GM21360 (cell line): Measurements from ENCODE around the gene PRRT1.
"Not testable (repeated sequence)": the region's sequence is repeated elsewhere in the genome, so short reads cannot be mapped to it uniquely, and the experiment has no call there.

ENCODE experiments used
- ATAC-seq: cut with Tn5 transposase; IDR thresholded peaks from one replicate; pipeline ENCODE4 v1.9.1; 2021; ENCODE audit warnings: mild to moderate bottlenecking, moderate library complexity; ENCODE audit not compliant: unreplicated experiment

PRRT1 gene

GRCh38 chr6:32188381-32189068 is 36.8 kb upstream of the PRRT1 start:
- no peak for ATAC-seq

DNA sequence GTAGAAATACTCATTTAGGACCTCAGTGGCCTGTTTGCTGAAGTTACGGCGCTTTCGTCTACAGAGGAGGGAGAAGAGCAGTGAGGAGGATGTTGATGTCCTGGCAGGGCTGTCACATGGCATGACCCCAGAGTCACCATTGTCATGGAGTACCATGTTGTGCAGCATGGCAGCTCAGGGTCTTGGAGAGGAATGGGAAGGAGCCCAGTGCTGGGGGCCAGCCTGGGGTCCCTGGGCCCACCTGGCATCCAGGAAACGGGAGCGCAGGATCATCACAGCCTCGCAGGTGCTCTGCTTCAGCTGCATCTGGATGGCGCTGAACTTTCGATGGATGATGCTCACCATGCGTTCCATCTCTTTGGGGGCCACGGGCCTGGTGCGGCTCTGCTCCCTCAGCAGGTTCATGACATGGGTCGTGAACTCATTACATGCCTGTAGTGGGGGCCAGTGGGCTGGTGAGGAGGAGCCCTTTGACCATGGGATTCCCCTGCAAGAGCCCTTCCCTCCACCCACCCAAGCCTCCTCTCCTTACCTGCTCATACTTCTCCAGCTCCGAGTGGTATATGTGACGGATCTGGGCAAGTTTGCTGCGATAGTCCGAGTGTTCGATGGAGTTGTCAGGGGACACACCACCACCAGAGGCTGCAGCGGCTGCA is 36.1 kb upstream of the PRRT1 start:
- not testable (repeated sequence) for ATAC-seq

DNA sequence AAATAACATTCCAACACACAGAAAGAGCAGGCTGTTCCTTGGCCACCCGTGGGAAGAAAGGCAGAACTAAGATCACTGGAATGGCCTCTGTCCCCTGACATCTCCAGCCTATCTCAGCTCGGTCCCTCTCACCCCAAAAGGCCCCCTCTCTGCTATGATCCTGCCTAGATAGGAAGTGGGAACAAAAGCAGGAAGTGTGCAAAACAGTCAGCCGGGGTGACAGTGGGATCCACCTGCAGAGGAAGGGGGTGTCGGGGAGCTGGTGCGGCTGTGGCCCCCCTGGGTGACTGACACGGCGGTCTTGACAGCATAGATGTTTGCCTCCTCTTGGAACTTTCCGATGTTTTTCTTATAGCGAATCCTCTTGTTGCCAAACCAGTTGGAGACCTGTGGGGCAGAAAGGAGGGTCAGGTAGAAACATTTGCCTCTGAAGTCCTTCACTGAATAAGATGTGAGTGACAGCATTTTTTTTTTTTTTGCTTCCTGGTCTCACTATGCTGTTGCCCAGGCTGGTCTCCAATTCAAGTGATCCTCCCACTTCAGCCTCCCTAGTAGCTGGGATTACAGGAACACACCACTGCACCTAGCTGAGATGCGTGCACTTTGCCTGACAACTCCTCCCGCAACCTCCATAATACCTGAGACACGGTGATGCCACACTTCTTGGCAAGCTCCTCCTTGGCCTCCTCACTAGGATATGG is 35.4 kb upstream of the PRRT1 start:
- ATAC-seq, result no peak

- not testable (repeated sequence) for ATAC-seq
These were observed 34.6 kb upstream of the PRRT1 start for GRCh38 chr6:32186151-32186840.

DNA sequence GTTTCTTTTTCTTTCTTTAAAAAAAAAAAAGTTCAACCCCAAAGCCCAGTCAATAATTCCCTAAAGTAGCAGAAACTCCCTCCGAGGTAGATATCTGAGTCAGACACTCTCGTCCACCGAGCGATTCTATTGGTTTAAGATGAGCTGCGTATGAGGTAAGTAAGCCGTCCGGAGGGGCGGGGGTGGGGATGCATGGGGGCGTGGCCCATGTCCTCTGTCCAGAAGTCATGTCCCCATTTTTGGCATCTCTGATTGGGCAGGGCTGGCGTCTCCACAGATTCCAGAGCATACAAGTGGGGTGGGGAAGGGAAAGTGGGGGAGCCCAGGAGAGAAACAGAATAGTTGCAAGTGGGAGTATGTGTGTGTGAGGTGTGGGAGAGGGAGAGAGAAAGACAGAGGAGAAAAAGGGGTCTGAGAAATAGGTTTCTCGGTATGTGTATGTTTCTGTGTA is 34.0 kb upstream of the PRRT1 start:
- not testable (repeated sequence) for ATAC-seq

DNA sequence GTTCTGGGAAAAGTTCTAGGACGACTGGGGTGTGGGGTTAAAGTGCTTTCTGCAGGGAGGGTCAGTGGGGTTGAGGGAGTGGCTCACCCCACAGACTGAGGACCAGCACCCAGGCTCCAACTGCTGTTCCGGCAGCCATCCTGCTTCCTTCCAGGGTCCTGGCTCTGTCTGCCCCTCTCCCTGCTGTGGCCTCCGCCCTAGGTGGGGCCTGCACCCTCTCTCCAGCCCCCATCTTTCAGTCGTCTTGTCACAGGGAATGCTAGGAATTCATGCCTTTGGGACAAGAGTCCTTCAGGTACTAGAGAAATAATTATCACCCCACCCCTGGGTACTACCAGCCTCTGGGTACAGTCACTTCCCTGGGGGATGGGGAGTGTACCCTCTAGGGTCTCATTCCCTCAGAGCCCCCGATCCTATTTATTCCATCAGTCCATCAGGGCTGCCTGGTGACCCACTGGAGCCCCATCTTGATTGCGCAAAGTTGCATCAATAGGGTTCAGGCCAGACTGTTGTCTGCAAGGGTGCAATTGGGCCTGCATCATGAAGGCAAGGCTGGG is 32.4 kb upstream of the PRRT1 start, which contains the start of gene AGER:
Gene AGER, minus strand, starts transcription at position 170 of the 557 bp plus-strand sequence. Its CDS starts 31 bp downstream, at position 139.
- ATAC-seq, result no peak

DNA sequence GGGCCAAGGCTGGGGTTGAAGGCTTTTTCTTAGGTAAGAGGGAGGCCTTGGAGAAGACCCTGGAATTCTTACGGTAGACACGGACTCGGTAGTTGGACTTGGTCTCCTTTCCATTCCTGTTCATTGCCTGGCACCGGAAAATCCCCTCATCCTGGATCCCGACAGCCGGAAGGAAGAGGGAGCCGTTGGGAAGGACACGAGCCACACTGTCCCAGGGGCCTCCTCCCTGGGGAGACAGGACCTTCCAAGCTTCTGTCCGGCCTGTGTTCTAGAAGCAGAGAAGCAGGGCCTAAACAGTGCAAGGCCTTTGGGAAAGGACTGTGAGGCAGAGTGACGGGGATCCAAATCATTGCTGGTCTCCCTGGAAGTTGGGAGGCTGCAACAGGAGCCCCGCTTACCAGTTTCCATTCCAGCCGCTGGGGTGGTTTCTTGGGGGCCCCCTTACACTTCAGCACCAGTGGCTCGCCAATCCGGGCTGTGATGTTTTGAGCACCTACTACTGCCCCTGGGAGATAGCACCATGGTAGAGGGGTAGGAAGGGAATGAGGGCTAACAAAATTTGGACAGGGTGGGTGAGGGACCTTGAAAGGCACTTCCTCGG is 31.8 kb upstream of the PRRT1 start:
- no peak for ATAC-seq

DNA sequence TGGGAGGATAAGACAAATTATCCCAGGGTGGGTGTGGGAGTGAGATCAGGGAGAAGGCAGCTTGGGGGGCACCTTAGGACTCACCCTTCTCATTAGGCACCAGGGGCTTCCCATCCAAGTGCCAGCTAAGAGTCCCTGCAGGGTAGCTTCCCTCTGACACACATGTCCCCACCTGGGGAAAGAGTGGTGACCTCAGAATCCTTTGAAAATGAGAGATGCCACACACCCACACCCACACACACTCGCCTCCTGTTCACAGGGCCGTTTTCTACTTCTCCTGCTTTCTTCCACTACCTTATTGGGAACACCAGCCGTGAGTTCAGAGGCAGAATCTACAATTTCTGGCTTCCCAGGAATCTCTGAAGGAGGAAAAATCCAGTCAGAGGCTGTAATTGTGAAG is 31.3 kb upstream of the PRRT1 start:
- no peak for ATAC-seq

DNA sequence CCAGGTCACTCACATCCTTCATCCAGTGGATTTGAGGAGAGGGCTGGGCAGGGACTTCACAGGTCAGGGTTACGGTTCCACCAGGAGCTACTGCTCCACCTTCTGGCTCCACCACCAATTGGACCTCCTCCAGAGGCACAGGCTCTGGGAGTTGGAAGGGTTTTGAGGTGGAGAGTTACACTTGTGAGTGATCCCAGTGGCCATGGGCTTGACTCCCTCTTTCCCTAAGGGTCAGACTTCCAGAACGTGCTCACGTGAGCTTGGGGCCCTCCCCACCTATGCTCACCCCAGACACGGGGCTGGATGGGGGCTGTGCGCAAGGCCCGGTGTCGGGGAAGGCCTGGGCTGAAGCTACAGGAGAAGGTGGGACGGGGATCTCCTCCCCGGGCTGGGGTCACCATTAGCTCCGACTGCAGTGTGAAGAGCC is 30.8 kb upstream of the PRRT1 start:
- no peak for ATAC-seq

DNA sequence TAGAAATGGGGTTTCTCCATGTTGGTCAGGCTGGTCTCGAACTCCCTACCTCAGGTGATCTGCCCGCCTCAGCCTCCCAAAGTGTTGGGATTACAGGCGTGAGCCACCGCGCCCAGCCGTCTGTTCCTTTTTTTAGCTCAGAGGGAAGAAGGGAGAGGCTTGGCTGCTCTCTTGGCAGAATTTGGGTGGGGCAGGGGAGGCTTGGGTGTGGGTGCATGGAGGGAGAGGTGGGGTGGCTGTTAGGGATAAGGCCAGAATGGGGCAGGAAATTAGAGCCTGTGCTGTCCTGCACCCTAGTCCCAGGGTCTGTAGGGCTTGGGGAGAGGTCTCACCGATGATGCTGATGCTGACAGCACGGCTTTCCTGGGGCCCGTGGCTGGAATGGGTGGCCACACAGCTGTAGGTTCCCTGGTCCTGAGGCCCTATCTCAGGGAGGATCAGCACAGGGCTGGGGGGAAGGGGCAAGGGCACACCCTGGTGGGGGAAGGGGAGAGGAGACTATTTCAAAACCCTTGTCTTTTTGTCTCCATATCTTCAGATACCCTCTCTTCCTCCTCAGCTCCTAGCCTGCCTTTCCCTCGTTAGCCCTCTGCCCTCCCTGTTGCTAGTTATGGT is 30.3 kb upstream of the PRRT1 start:
- no peak for ATAC-seq

GRCh38 chr6:32181148-32181702 is 29.5 kb upstream of the PRRT1 start:
- no peak for ATAC-seq

GRCh38 chr6:32179766-32180405 is 28.1 kb upstream of the PRRT1 start:
- ATAC-seq, result no peak

DNA sequence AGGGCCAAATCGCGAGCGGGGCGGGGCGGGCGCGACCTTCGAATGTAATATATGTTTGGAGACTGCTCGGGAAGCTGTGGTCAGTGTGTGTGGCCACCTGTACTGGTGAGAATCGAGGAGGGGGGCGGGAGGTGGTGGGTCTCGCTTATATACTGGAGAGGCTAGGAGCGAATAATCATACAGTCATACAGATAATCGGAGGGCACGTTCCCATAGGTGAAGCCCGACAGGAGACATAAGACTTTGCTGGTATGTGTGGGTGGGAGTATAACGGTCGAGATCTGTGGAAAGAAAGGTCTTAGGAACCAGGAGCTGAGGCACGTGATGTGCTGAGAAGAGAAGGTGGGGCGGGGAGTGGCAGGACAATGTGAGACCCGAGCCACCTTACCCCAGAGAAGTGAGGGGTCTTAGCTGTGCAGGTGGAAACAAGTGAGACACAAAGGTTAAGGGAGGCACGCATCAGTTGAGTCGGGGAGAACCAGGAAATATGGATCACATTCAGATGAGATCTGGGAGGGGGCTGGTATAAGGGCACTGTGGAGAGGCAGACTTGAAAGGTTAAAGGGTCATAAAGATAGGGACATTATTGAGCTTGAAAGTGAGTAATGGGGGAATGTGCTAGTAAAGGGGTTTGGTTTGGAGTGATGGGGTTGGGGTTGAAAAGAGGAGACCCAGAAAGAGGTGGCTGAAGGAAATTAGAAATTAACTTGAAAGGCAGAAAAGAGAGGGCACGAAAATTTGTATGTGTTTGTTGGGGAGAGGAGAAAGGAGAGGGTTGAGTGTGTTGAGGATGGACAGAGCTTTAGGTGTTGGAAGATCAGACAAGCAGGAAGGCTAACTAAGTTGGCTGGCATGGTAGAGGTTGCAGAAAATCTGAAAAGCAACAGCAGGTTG is 27.1 kb upstream of the PRRT1 start:
- no peak for ATAC-seq

DNA sequence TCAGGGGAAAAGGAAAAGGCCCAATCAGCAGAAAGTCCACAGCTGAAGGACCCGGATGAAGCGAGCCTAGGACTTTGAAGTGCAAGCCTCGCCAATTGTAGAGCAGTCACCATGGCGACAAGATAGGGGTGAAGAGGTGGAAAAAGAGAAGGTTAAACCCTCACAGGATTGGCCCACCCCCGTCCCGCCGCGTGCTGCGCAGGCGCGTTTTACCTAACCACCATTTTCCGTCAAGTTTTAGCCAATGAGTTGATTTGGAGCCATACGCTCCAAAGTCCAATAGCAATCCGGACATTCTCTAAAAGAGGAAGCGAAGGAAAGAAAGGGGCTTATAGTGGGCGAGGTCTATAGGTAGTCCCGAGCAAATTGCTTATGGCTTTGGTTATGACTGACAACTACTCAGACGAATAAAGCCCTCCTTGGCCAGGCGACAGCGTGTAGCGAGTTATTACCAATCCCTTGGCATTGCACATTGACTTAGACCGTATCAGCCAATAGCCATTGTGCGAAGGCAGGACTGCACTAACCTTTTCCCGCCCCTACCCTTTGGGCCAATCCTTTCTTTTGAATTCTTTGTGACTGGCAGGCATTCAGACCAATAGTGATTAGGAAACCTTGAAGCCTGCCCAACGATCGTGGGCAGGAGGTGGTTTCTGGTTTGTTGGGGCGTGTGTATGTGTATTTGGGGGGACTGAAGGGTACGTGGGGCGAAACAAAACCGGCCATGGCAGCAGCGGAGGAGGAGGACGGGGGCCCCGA is 26.2 kb upstream of the PRRT1 start, which contains the start of gene RNF5:
Gene RNF5, plus strand, starts transcription at position 618 of the 759 bp plus-strand sequence. Its CDS starts 107 bp downstream, at position 725.
- peak; percentile 73 for ATAC-seq

DNA sequence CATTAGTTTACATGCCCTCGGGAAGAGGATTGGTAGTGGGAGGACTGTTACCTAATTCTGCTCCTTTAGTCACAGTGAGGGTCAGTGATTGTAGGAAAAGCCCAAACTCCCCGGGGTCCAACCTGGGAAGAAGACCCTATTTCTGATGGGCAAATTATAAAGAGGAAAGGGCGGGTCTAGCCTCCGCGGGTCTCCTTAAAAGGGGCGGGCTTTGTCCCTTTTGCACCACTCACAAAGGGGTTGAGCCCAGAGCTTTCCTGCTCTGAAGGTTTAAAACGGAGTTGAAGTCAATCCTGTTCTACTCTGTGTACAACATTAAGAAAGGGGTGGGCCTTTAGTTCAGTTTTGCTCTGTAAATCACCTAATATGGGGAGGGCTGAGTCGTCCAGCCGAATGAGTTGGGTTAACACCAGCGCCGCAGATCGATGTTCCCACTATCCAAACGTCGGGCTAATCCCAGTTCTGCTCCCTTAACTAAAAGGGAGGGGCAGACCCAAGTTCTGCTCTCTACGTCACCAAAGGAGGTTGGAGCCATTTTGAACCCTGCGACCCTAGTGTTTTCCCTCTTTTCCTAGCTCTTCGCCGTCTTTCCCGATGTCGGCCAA is 25.5 kb upstream of the PRRT1 start:
- no peak for ATAC-seq

DNA sequence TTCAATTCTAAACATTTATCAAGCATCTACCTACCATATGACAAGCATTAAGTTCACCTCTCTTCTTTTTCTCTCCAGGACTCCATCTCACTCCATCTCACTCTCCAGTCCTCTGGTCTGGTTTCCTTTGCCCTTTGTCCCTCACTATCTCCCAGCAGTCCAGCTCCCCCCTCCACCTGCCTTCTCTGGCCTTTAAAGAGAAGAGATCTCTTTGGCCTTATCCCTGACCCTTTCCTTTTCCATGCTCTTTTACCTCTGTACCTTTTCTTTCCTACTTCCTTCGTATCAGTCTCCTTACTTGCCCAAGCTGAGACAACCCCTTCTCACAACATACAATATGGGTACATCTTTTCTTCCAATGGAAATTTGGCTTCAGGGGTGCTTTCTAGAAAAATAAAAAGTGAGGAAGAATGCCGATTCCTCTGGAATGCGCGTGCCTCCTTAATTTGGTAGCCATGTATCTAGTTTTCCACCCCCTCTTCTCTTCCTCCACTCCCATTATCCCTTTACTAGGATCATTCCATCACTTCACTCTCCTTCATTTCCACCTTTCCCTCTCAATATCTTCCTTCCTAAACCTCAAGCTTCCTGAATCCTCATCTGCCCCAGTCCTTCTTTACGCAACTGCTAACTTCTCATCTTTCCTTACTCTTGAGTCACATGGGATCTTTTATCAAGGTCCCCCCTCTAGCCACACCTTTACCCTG is 24.9 kb upstream of the PRRT1 start:
- ATAC-seq, result no peak
